ENCODE results near the gene TMEM50B. TPM values are rescaled to one million over a fixed set of nuclear protein-coding genes. Genes with fewer than 3 reads are reported as not detected.

The TMEM50B gene
- total RNA-seq, 1 experiment from 2014 or later: 20.7 TPM

- no TSS peak for BruUV-seq (replicated peaks)
- no peak overlapping the region for H3K4me3 Mint-ChIP-seq (ENCODE audit: unreplicated experiment)
- CTCF ChIA-PET: interaction anchor here (0.7 kb wide), 1 partner anchor 146 kb away, joined by 4 read pairs; no protein-coding TSS in a partner anchor
- H3K27ac Mint-ChIP-seq (ENCODE audit: low read depth, unreplicated experiment): peak overlapping the region; percentile 23
- POLR2A ChIA-PET: interaction anchor here (1.0 to 12.1 kb wide), 5 partner anchors 22 to 101 kb away, joined by 4 to 236 read pairs (median 5); partner anchors contain the start of gene IFNGR2
- intact Hi-C loops (cut with micrococcal nuclease): no loop called here
- no peaks in the 10 kb centered on the region for H3K9me3 Mint-ChIP-seq (ENCODE audit: unreplicated experiment)
- peaks cover 32% of the 10 kb centered on the region for H3K4me1 Mint-ChIP-seq (ENCODE audit: insufficient read depth, unreplicated experiment)
- TF ChIP-seq CTCF (IDR thresholded peaks at IDR 0.05; ENCODE audit: unreplicated experiment): no peak
- H3K27me3 Mint-ChIP-seq (ENCODE audit: insufficient read depth, unreplicated experiment): no peaks in the 10 kb centered on the region
- DNase-seq (ENCODE audit: unreplicated experiment): no peak
- H3K36me3 Mint-ChIP-seq (ENCODE audit: insufficient read depth, unreplicated experiment): peaks cover 100% of the 10 kb centered on the region
Measured at GRCh38 chr21:33430858-33431257, 48.9 kb downstream of the TMEM50B start.

- BruUV-seq (replicated peaks): no TSS peak
- CTCF ChIA-PET: interaction anchor here (0.7 to 2.7 kb wide), 7 partner anchors 16 to 231 kb away, joined by 3 to 15 read pairs (median 4); no protein-coding TSS in a partner anchor
- Mint-ChIP-seq H3K4me1 (ENCODE audit: insufficient read depth, unreplicated experiment) (peaks cover 17% of the 10 kb centered on the region), H3K9me3 (ENCODE audit: unreplicated experiment) (no peaks in the 10 kb centered on the region), H3K36me3 (ENCODE audit: insufficient read depth, unreplicated experiment) (peaks cover 99% of the 10 kb centered on the region), H3K27me3 (ENCODE audit: insufficient read depth, unreplicated experiment) (no peaks in the 10 kb centered on the region), H3K27ac (ENCODE audit: low read depth, unreplicated experiment) (peak overlapping the region; percentile 93), H3K4me3 (ENCODE audit: unreplicated experiment) (peak overlapping the region; percentile 60)
- intact Hi-C loops (cut with micrococcal nuclease): loop anchor here (1.0 to 5.0 kb wide), 3 partner anchors 45 to 226 kb away; no protein-coding TSS in a partner anchor
- TF ChIP-seq CTCF (IDR thresholded peaks at IDR 0.05; ENCODE audit: unreplicated experiment): no peak
- POLR2A ChIA-PET: interaction anchor here (0.5 to 12.1 kb wide), 19 partner anchors 8 to 1033 kb away, joined by 3 to 236 read pairs (median 6); partner anchors contain the start of genes IFNAR1, IFNAR2, IFNGR2 and TMEM50B
- DNase-seq (ENCODE audit: unreplicated experiment): peak; percentile 99
Measured at GRCh38 chr21:33428669-33429068, 51.1 kb downstream of the TMEM50B start.

- peaks cover 11% of the 10 kb centered on the region for H3K4me1 Mint-ChIP-seq (ENCODE audit: insufficient read depth, unreplicated experiment)
- DNase-seq (ENCODE audit: unreplicated experiment): no peak
- no peak overlapping the region for H3K4me3 Mint-ChIP-seq (ENCODE audit: unreplicated experiment)
- TSS peak; percentile 11 for BruUV-seq (replicated peaks)
- H3K9me3 Mint-ChIP-seq (ENCODE audit: unreplicated experiment): no peaks in the 10 kb centered on the region
- H3K27me3 Mint-ChIP-seq (ENCODE audit: insufficient read depth, unreplicated experiment): no peaks in the 10 kb centered on the region
- H3K27ac Mint-ChIP-seq (ENCODE audit: low read depth, unreplicated experiment): no peak overlapping the region
- intact Hi-C loops (cut with micrococcal nuclease): loop anchor here (5.0 kb wide), 1 partner anchor 225 kb away; no protein-coding TSS in a partner anchor
- no peak for TF ChIP-seq CTCF (IDR thresholded peaks at IDR 0.05; ENCODE audit: unreplicated experiment)
- CTCF ChIA-PET: interaction anchor here (0.6 to 2.7 kb wide), 6 partner anchors 11 to 270 kb away, joined by 3 to 15 read pairs (median 4); no protein-coding TSS in a partner anchor
- H3K36me3 Mint-ChIP-seq (ENCODE audit: insufficient read depth, unreplicated experiment): peaks cover 99% of the 10 kb centered on the region
- POLR2A ChIA-PET: interaction anchor here (0.6 to 12.1 kb wide), 4 partner anchors 7 to 107 kb away, joined by 3 to 236 read pairs (median 14); partner anchors contain the start of gene IFNGR2
Measured at GRCh38 chr21:33427051-33427450, 52.7 kb downstream of the TMEM50B start.

GRCh38 chr21:33425825-33426224 lies 53.9 kb downstream of the TMEM50B start:
- ChIA-PET POLR2A (interaction anchor here (12.1 kb wide), 1 partner anchor 17 kb away, joined by 236 read pairs; the partner anchor contains the start of gene IFNGR2), CTCF (interaction anchor here (1.8 kb wide), 1 partner anchor 65 kb away, joined by 7 read pairs; no protein-coding TSS in a partner anchor)
- DNase-seq (ENCODE audit: unreplicated experiment): no peak
- no peaks in the 10 kb centered on the region for H3K27me3 Mint-ChIP-seq (ENCODE audit: insufficient read depth, unreplicated experiment)
- H3K27ac Mint-ChIP-seq (ENCODE audit: low read depth, unreplicated experiment): no peak overlapping the region
- H3K4me3 Mint-ChIP-seq (ENCODE audit: unreplicated experiment): no peak overlapping the region
- H3K9me3 Mint-ChIP-seq (ENCODE audit: unreplicated experiment): no peaks in the 10 kb centered on the region
- no peak for TF ChIP-seq CTCF (IDR thresholded peaks at IDR 0.05; ENCODE audit: unreplicated experiment)
- peaks cover 99% of the 10 kb centered on the region for H3K36me3 Mint-ChIP-seq (ENCODE audit: insufficient read depth, unreplicated experiment)
- intact Hi-C loops (cut with micrococcal nuclease): loop anchor here (5.0 kb wide), 1 partner anchor 224 kb away; no protein-coding TSS in a partner anchor
- BruUV-seq (replicated peaks): no TSS peak
- H3K4me1 Mint-ChIP-seq (ENCODE audit: insufficient read depth, unreplicated experiment): peaks cover 11% of the 10 kb centered on the region
